Fibroblast of the aortic adventitia (primary cell): ENCODE measurements around the gene GRAP. TPM values are rescaled to one million over a fixed set of nuclear protein-coding genes. Genes with fewer than 3 reads are reported as not detected.
"Not testable (repeated sequence)": the region's sequence is repeated elsewhere in the genome, so short reads cannot be mapped to it uniquely, and the experiment has no call there.

ENCODE experiments used
- DNase-seq: peaks from one replicate; pipeline ENCODE4 v3.0.0-alpha.2; 2010; ENCODE audit warnings: low read depth
- H3K4me3 ChIP-seq: 2 replicates; pipeline ENCODE4 v1.5.1; 2011; ENCODE audit warnings: low read depth, mild to moderate bottlenecking, control low read depth, low read length, moderate library complexity
- CTCF ChIP-seq: IDR thresholded peaks from 2 replicates; pipeline ENCODE4 v1.5.1; 2011; ENCODE audit warnings: mild to moderate bottlenecking, low read length, control low read depth, inconsistent platforms; ENCODE audit not compliant: insufficient read depth
- total RNA-seq: library from RNA; depleted of rRNA; stranded (reverse); fragments of >200 nt; gene quantifications from 2 replicates; pipeline ENCODE4 v1.2.3, GENCODE V29; 2012; ENCODE audit warnings: low replicate concordance

Gene GRAP
- total RNA-seq, 1 donor = under 0.01 TPM

- no peak overlapping the region for H3K4me3 ChIP-seq
- DNase-seq = peak; percentile 26
- TF ChIP-seq CTCF = no peak
These were observed 22.4 kb downstream of the GRAP start for GRCh38 chr17:19024101-19025078.

GRCh38 chr17:19023209-19023999, 23.4 kb downstream of the GRAP start:
- TF ChIP-seq CTCF = no peak
- DNase-seq = no peak
- no peak overlapping the region for H3K4me3 ChIP-seq

GRCh38 chr17:19022747-19023146, 24.0 kb downstream of the GRAP start:
- H3K4me3 ChIP-seq = no peak overlapping the region
- TF ChIP-seq CTCF = no peak
- no peak for DNase-seq

GRCh38 chr17:19022128-19022527, 24.6 kb downstream of the GRAP start:
- no peak overlapping the region for H3K4me3 ChIP-seq
- no peak for TF ChIP-seq CTCF
- no peak for DNase-seq

- no peak for TF ChIP-seq CTCF
- no peak overlapping the region for H3K4me3 ChIP-seq
- DNase-seq = no peak
These were observed 25.1 kb downstream of the GRAP start for GRCh38 chr17:19021622-19022083.

GRCh38 chr17:19021011-19021621, 25.6 kb downstream of the GRAP start:
- not testable (repeated sequence) for DNase-seq, H3K4me3 ChIP-seq
